Measurements from ENCODE around the gene ADGRF4. TPM values are rescaled to one million over a fixed set of nuclear protein-coding genes. Genes with fewer than 3 reads are reported as not detected.
A peak's percentile ranks its signal among the peaks of the same experiment; 100 is the strongest.

The ADGRF4 gene
- polyA plus RNA-seq, 1 donor (not counting 4 experiments of a cell fraction or from before 2014, with no cell fraction given), result 30.2 TPM

DNA sequence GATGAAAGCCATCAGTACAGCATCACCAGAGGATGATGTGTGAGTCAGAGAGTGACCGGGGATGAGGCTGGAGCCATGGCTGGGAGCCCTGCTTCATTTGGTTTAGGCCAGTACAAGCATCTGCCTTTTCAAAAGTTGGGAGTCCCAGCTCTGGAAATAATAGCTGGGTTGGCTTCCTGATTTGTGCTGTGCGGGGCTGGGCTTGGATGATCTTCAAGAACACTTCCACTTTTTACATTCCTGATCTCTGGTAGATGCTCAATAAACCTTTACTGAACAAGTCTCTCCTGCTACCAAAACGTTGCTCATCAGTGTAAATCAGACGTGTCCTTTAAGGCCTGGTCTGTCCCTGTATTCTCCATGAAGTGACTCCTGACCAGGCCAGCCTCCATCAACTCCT, 44.1 kb upstream of the ADGRF4 start:
- DNase-seq (ENCODE audit: low read depth, low spot score), result no peak
- Histone ChIP-seq H3K4me1 (ENCODE audit: control insufficient read depth, extremely low read depth, insufficient read depth, low read length) (peaks cover 20% of the 10 kb centered on the region), H4K20me1 (ENCODE audit: control insufficient read depth, extremely low read depth, insufficient read depth, low read length) (no peaks in the 10 kb centered on the region), H3K27me3 (ENCODE audit: control insufficient read depth, extremely low read depth, insufficient read depth, low read length) (no peaks in the 10 kb centered on the region), H2AFZ (ENCODE audit: control insufficient read depth, low read length) (no peak overlapping the region), H3K4me2 (ENCODE audit: control insufficient read depth, extremely low read depth, insufficient read depth, low read depth, low read length) (no peak overlapping the region), H3K9me3 (ENCODE audit: control insufficient read depth, low read depth, low read length) (no peaks in the 10 kb centered on the region), H3K79me2 (ENCODE audit: control insufficient read depth, insufficient read depth, low read length) (no peaks in the 10 kb centered on the region), H3K4me3 (ENCODE audit: control insufficient read depth in 2 of 3, extremely low read depth in 1 of 3, insufficient read depth in 2 of 3, low read depth in 1 of 3, low read length in 3 of 3) (no peak overlapping the region), H3K9me1 (ENCODE audit: control insufficient read depth, extremely low read depth, insufficient read depth, low read length) (no peaks in the 10 kb centered on the region), H3K27ac (ENCODE audit: control insufficient read depth, insufficient read depth, low read length) (no peak overlapping the region), H3K36me3 (ENCODE audit: control insufficient read depth in 2 of 2, extremely low read depth in 1 of 2, insufficient read depth in 2 of 2, low read length in 2 of 2) (no peaks in the 10 kb centered on the region), H3K9ac (ENCODE audit: control insufficient read depth, extremely low read depth, insufficient read depth, low read length) (no peak overlapping the region)
- TF ChIP-seq EZH2 (IDR thresholded peaks at IDR 0.05; ENCODE audit: low read length), result no peak
- TF ChIP-seq, protein P1, sequence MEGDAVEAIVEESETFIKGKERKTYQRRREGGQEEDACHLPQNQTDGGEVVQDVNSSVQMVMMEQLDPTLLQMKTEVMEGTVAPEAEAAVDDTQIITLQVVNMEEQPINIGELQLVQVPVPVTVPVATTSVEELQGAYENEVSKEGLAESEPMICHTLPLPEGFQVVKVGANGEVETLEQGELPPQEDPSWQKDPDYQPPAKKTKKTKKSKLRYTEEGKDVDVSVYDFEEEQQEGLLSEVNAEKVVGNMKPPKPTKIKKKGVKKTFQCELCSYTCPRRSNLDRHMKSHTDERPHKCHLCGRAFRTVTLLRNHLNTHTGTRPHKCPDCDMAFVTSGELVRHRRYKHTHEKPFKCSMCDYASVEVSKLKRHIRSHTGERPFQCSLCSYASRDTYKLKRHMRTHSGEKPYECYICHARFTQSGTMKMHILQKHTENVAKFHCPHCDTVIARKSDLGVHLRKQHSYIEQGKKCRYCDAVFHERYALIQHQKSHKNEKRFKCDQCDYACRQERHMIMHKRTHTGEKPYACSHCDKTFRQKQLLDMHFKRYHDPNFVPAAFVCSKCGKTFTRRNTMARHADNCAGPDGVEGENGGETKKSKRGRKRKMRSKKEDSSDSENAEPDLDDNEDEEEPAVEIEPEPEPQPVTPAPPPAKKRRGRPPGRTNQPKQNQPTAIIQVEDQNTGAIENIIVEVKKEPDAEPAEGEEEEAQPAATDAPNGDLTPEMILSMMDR (optimal IDR thresholded peaks at IDR 0.05 in 1 of 3, IDR thresholded peaks at IDR 0.05 in 1 of 3, conservative IDR thresholded peaks at IDR 0.05 in 1 of 3; ENCODE audit: extremely low read depth in 1 of 3, insufficient read depth in 2 of 3, low read length in 3 of 3), result no peak
- no peak for FAIRE-seq
- dilution Hi-C loops (cut with MboI; ENCODE audit: extremely low pct_ligation_motif_present, low sequenced_read_pairs), result no loop called here

DNA sequence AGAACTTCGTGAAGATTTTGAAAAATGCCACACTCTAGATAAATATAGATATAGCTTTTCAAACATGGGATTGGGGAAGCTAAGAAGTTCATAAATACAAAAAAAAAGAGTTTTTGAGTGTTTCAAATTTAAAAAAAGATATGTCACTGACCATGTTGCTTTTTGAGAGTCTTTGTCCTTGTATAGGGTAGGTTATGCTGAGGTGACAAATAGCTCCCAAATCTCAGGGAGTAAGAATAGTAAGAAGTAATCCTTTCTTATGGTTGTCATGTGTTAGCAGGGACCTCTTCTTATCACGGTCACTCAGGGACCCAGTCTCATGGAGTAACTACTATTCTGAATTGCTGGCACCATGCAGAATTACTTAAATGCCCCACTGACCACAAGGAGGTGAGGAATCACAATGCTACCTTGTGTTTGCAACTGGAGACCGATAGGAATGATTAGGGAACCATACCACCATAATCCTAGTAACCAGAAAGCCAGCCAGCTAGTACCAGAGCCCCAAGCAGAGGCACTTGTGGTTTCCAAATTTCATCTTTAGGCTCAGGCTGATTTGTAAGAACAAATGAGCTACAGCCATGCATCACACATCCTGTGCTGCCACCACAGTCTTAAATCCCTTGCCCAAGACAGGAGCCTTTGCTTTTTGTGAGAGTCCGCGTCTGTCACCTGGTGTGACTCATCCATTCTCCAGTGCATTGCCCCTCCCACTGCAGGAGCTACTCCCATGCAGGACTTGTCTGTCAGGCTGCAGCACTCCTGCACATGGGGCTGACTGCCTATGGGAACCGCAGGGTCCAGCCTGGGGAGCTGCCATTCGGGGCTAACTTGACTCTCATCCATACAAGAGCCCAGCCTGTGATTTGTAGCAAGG, 42.4 kb upstream of the ADGRF4 start:
- Histone ChIP-seq H3K36me3 (ENCODE audit: control insufficient read depth in 2 of 2, extremely low read depth in 1 of 2, insufficient read depth in 2 of 2, low read length in 2 of 2) (no peaks in the 10 kb centered on the region), H3K4me1 (ENCODE audit: control insufficient read depth, extremely low read depth, insufficient read depth, low read length) (peaks cover 20% of the 10 kb centered on the region), H3K27me3 (ENCODE audit: control insufficient read depth, extremely low read depth, insufficient read depth, low read length) (no peaks in the 10 kb centered on the region), H3K4me3 (ENCODE audit: control insufficient read depth in 2 of 3, extremely low read depth in 1 of 3, insufficient read depth in 2 of 3, low read depth in 1 of 3, low read length in 3 of 3) (no peak overlapping the region), H3K9me3 (ENCODE audit: control insufficient read depth, low read depth, low read length) (no peaks in the 10 kb centered on the region), H2AFZ (ENCODE audit: control insufficient read depth, low read length) (no peak overlapping the region), H3K9ac (ENCODE audit: control insufficient read depth, extremely low read depth, insufficient read depth, low read length) (no peak overlapping the region), H3K4me2 (ENCODE audit: control insufficient read depth, extremely low read depth, insufficient read depth, low read depth, low read length) (no peak overlapping the region), H4K20me1 (ENCODE audit: control insufficient read depth, extremely low read depth, insufficient read depth, low read length) (no peaks in the 10 kb centered on the region), H3K9me1 (ENCODE audit: control insufficient read depth, extremely low read depth, insufficient read depth, low read length) (no peaks in the 10 kb centered on the region), H3K79me2 (ENCODE audit: control insufficient read depth, insufficient read depth, low read length) (no peaks in the 10 kb centered on the region), H3K27ac (ENCODE audit: control insufficient read depth, insufficient read depth, low read length) (no peak overlapping the region)
- FAIRE-seq, result peak; percentile 94
- dilution Hi-C loops (cut with MboI; ENCODE audit: extremely low pct_ligation_motif_present, low sequenced_read_pairs), result no loop called here
- peak; percentile 75 for DNase-seq (ENCODE audit: low read depth, low spot score)
- TF ChIP-seq, protein P1 (optimal IDR thresholded peaks at IDR 0.05 in 1 of 3, IDR thresholded peaks at IDR 0.05 in 1 of 3, conservative IDR thresholded peaks at IDR 0.05 in 1 of 3; ENCODE audit: extremely low read depth in 1 of 3, insufficient read depth in 2 of 3, low read length in 3 of 3), result no peak
- no peak for TF ChIP-seq EZH2 (IDR thresholded peaks at IDR 0.05; ENCODE audit: low read length)
